NK-92 treated with Interleukin-12 subunit alpha and Interleukin-12 subunit beta, amount 100 ng/mL, for 24 hours (cell line): ENCODE data around the gene CTBP2.

Experiments
- DNase-seq: peaks from one replicate; lab custom pipeline; 2025; lab: John Stamatoyannopoulos, UW

CTBP2 gene

GRCh38 chr10:125159932-125160855 is at the start of gene CTBP2:
Gene CTBP2, minus strand, starts transcription at chr10:125160563.
- DNase-seq, result no peak

- DNase-seq, result no peak
Measured at GRCh38 chr10:125209591-125210355, 49.4 kb upstream of the CTBP2 start.

DNA sequence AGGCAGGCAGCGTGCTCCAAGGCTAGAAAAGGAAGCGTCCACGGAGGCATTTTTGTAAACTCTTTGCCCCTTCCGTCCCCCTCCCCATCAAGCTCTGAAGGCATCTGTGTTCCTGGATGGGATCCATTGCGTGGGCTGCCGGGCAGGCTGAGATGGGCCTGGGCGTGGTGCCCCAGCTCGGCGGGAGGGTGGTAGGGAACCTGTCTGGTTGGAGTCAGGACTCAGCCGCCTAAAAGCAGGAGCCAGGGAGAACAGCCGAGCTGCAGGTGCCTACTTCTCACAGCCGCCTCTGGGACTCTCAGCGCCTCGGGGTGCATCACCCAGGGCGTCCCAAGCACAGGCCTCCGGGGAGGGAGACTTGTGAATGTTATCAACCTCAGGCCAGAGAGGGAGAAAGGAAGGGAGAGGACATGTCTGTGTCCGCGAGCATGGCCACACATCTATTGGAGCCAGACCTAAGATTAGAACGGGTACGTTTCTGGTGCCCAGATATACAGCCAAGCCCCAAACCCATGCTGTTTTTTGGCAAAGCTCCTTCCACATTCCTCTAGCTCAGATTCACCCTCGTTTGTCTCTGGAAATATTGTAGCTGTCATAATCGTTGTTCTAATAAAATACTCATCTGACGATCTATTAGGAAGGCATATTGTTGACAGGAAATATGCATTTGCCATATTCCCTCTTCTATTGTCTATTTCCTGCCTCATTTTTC is 48.6 kb upstream of the CTBP2 start:
- DNase-seq, result no peak

- no peak for DNase-seq
Measured at GRCh38 chr10:125206623-125207022, 46.3 kb upstream of the CTBP2 start.

GRCh38 chr10:125205431-125205830 is 45.1 kb upstream of the CTBP2 start:
- no peak for DNase-seq

DNA sequence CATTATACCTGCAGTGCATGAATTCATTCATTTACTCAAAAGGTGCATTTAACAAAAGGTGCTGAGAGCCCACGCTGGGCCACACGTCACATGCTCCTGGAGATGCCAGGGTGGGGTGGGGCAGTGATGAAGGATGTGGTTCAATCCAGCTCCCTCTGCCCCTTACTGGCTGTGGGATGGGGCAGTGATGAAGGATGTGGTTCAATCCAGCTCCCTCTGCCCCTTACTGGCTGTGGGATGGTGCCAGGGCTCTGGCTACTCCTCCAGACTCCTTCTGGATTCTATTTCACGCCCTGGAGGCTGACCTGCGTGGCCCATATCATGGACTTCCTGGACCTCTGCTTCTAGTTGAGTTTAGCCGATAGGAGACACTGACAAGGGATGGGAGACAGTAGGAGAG is 44.0 kb upstream of the CTBP2 start:
- no peak for DNase-seq

- DNase-seq, result no peak
Measured at GRCh38 chr10:125203186-125203800, 42.9 kb upstream of the CTBP2 start.

DNA sequence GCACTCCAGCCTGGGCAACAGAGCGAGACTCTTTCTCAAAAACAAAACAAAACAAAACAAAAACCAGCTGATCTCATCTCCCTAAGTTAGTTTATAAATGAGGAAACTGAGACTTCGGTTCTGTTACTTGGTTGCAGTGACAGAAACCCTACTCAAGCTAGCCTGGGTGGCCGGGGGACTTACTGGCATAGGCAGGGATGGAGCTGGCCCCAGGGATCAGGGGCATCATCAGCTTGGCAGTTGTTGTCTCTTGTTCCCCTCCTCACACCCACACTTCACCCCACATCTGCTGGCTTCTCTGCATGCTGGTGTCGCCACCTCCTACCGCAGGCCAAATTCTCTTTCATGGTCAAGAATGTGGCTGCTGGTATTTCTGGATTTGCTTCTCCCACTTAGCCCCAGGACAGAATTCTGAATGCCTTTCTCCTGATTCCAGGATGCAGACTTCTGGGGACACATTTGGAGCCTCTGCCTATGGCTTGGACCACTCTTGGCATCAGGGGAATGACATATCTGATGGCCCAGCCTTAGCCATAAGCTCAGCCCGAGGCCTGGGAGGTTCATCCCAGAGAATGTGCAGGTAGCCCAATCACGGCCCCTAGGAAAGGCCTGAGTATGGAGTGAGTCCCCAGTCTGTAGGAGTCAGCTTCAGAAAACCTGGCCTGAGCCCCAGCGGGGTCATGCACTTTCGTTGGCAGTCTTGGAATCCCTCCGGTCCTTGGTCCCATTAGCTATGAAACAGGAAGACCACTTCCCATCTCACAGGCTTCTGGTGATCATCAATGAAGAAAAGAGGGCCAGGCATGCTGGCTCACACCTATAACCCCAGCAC is 41.6 kb upstream of the CTBP2 start:
- no peak for DNase-seq

- DNase-seq, result peak; percentile 10
Measured at GRCh38 chr10:125201108-125201524, 40.8 kb upstream of the CTBP2 start.

- DNase-seq, result no peak
Measured at GRCh38 chr10:125200396-125200795, 40.0 kb upstream of the CTBP2 start.

GRCh38 chr10:125199270-125199669 is 38.9 kb upstream of the CTBP2 start:
- DNase-seq, result no peak

GRCh38 chr10:125194814-125195213 is 34.5 kb upstream of the CTBP2 start:
- no peak for DNase-seq

DNA sequence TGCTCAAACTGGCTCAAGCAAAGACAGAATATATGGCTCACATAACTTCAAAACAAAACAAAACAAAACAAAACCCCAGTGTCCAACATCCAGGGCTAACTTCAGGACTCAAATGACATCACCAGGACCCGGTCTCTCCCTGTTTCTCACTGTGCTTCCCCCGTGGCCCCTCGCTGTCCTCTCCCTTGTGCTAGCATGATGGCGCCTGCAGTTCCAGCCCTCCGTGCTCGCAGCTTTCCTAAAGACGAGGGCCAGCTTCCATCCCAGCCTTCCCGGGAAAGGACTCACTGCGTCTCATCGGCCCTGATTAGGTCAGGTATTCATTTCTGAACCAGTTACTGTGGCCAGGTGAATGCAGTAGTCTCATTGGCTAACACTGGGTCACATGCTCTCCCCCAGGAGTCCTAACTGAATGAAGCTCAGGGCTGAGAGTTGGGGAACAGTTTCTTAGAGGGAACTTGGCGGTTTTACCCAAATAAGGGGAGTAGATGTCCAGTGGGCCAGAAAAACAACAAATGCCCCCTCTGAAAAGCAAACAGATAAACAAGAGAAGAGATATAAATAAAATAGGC is 33.0 kb upstream of the CTBP2 start:
- DNase-seq, result no peak

DNA sequence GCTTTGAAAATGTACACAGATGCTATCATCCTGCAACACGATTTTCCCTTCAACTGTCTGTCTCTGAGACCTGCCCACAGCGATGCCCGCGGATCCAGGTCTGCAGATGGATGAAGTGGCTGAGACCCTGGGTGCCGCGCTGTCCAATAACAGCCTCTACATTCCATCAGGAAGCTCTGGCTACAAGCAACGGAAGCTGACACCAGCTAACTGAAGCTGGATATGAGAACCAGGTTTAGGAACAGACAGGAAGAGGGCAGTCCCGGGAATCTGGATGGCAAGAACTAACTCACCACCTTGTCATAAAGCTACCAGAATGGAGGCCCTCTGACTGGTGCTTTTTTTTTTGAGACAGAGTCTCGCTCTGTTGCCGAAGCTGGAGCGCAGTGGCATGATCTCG is 32.3 kb upstream of the CTBP2 start:
- no peak for DNase-seq

- DNase-seq, result no peak
Measured at GRCh38 chr10:125192005-125192404, 31.6 kb upstream of the CTBP2 start.

DNA sequence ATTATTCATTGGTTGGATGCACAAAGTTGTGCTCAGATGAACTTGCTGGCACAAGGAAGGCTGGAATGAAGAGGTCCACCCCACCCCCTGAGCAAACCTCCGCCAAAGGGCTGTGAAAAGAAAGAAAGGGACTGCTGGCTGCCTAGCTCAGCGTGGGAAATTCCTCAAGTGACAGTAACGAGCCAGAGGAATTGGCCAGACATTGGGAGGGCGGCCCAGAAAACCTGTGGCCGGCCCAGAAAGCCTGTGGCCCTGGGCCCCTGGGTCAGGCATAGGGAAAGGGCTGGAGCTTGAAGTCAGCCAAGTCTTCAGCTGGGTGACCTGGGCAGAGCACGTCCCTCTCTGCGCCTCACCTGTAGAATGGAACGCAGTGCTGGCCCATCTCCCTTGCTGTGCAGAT is 30.6 kb upstream of the CTBP2 start:
- no peak for DNase-seq

GRCh38 chr10:125190414-125190813 is 30.1 kb upstream of the CTBP2 start:
- DNase-seq, result no peak

GRCh38 chr10:125189162-125189561 is 28.8 kb upstream of the CTBP2 start:
- DNase-seq, result no peak

DNA sequence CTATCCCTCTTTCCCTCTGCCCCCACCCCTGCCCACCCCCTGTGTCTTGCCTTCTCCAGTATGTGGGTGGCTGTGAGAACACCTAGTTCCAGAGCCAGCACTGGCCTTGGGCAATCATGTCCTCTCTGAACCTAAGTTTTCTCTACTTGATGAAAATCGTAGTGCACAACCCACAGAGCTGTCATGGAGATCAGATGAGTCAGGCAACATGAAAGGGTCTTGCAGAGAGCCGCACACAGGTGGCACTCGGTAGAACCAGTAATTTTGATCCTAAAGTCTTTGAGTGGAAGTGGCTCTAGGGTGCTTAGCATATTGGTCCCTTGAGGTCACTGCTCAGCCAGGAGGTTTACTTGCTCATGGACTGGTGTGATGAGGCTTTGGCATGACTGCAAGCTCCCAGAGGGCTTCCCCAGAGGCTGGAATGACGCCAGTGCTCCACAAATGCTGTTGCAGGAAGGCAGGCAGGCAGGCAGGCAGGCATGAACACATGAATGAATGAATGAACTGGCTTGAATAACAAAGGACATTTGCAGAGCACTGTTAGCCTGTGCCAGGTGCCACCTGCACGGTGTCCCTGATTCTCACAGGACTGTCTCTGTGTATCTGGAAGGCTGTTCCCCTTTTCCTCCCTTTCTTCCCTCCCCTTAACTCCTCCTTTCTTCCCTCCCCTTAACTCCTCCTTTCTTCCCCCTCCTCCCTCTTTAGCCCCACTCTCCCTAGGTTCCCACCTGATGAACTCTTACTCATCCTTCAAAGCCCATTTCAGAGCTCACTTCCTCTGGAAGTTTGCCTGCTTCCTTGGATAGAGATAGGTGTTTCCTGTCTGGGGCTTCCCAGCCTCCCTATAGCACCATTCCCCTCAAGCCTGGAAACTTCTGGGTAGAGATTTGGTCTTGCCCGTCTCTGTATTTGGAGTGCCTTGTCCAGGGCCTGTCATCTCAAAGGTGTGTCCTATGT is 27.2 kb upstream of the CTBP2 start:
- no peak for DNase-seq
